Breast epithelium (tissue), 3 donors: ENCODE results near the gene FMNL2.

ENCODE experiments used
- CTCF ChIP-seq, 3 donors: fragments of 450-650 bp; IDR thresholded peaks; one replicate each; pipeline ENCODE4 v1.5.1; 2016 to 2017; ENCODE audit warnings: antibody characterized with exemption in 3 of 3, mild to moderate bottlenecking in 3 of 3, moderate library complexity in 3 of 3
- POLR2A ChIP-seq: fragments of 450-650 bp; IDR thresholded peaks from one replicate; pipeline ENCODE4 v1.6.1; 2016; ENCODE audit warnings: antibody characterized with exemption, mild to moderate bottlenecking, moderate library complexity
- POLR2AphosphoS5 ChIP-seq, 3 donors: sonication (generic); formaldehyde crosslinking; IDR thresholded peaks; one replicate each; pipeline ENCODE4 v1.6.1; 2017; ENCODE audit warnings: antibody characterized with exemption in 3 of 3

GRCh38 chr2:152615177-152615576 is 280.2 kb downstream of the FMNL2 start:
- TF ChIP-seq CTCF (IDR thresholded peaks at IDR 0.05) (no peak), POLR2A (no peak), POLR2AphosphoS5 (IDR thresholded peaks at IDR 0.05) (no peak)
